ENCODE results near the gene SIL1. TPM values are rescaled to one million over a fixed set of nuclear protein-coding genes. Genes with fewer than 3 reads are reported as not detected.
A peak's percentile ranks its signal among the peaks of the same experiment; 100 is the strongest.
"Not testable (repeated sequence)": the region's sequence is repeated elsewhere in the genome, so short reads cannot be mapped to it uniquely, and the experiment has no call there.

Gene SIL1
- total RNA-seq, 1 experiment from 2014 or later, result 10.7 TPM

GRCh38 chr5:139194486-139194885 is 3.7 kb downstream of the SIL1 start:
- ATAC-seq, result no peak
- peak overlapping the region; percentile 79 for H3K27ac Mint-ChIP-seq
- H3K4me3 Mint-ChIP-seq, result no peak overlapping the region
- ChIA-PET CTCF (interaction anchor here (0.7 to 1.2 kb wide), 4 partner anchors 12 to 68 kb away, joined by 3 read pairs; no protein-coding TSS in a partner anchor), POLR2A (interaction anchor here (1.0 kb wide), 1 partner anchor 20 kb away, joined by 6 read pairs; no protein-coding TSS in a partner anchor)
- H3K27me3 Mint-ChIP-seq (ENCODE audit: low read depth), result no peaks in the 10 kb centered on the region; the same call in 1 of the 2 replicates
- peaks cover 23% of the 10 kb centered on the region for H3K4me1 Mint-ChIP-seq
- no peak for TF ChIP-seq EMX1 (CRISPR knock-in tag; IDR thresholded peaks at IDR 0.05)
- TF ChIP-seq ETV6 (CRISPR knock-in tag; IDR thresholded peaks at IDR 0.05), result no peak
- TF ChIP-seq NR3C1 (CRISPR knock-in tag; conservative IDR thresholded peaks at IDR 0.05; ENCODE audit: low read depth), result no peak
- TF ChIP-seq RORB (CRISPR knock-in tag; IDR thresholded peaks at IDR 0.05), result no peak
- TF ChIP-seq ZNF219 (CRISPR knock-in tag; IDR thresholded peaks at IDR 0.05; ENCODE audit: borderline replicate concordance), result no peak
- TF ChIP-seq ZMAT4 (CRISPR knock-in tag; IDR thresholded peaks at IDR 0.05), result no peak
- no peak for DNase-seq (ENCODE audit: low spot score)
- H3K9me3 Mint-ChIP-seq, result no peaks in the 10 kb centered on the region
- H3K36me3 Mint-ChIP-seq, result 0 out of 2 replicates have a peak, but pooled peaks cover 2% of the 10 kb centered on the region

GRCh38 chr5:139193928-139194327 is 4.2 kb downstream of the SIL1 start:
- H3K27me3 Mint-ChIP-seq (ENCODE audit: low read depth), result no peaks in the 10 kb centered on the region; the same call in 1 of the 2 replicates
- TF ChIP-seq TP53 (CRISPR knock-in tag; IDR thresholded peaks at IDR 0.05) (no peak), SMAD3 (CRISPR knock-in tag; IDR thresholded peaks at IDR 0.05; ENCODE audit: borderline replicate concordance) (no peak), NR3C1 (CRISPR knock-in tag; conservative IDR thresholded peaks at IDR 0.05; ENCODE audit: low read depth) (no peak), NFE2L1 (CRISPR knock-in tag; IDR thresholded peaks at IDR 0.05) (no peak), GABPB1 (CRISPR knock-in tag; IDR thresholded peaks at IDR 0.05) (no peak), JUN (CRISPR knock-in tag; IDR thresholded peaks at IDR 0.05) (no peak), HMGXB4 (CRISPR knock-in tag; IDR thresholded peaks at IDR 0.05) (no peak), IRF1 (CRISPR knock-in tag; IDR thresholded peaks at IDR 0.05) (no peak), ZBTB21 (CRISPR knock-in tag; IDR thresholded peaks at IDR 0.05; ENCODE audit: borderline replicate concordance) (no peak), ARID4B (CRISPR knock-in tag; IDR thresholded peaks at IDR 0.05; ENCODE audit: borderline replicate concordance) (no peak)
- H3K9me3 Mint-ChIP-seq, result no peaks in the 10 kb centered on the region
- no peak overlapping the region; the same call in 1 of the 2 replicates for H3K27ac Mint-ChIP-seq
- no peak for DNase-seq (ENCODE audit: low spot score)
- 0 out of 2 replicates have a peak, but pooled peaks cover 2% of the 10 kb centered on the region for H3K36me3 Mint-ChIP-seq
- POLR2A ChIA-PET, result no interaction called here
- H3K4me3 Mint-ChIP-seq, result no peak overlapping the region
- peaks cover 23% of the 10 kb centered on the region for H3K4me1 Mint-ChIP-seq
- ATAC-seq, result no peak
- CTCF ChIA-PET, result interaction anchor here (0.7 to 1.2 kb wide), 3 partner anchors 13 to 69 kb away, joined by 3 read pairs; no protein-coding TSS in a partner anchor

- H3K27me3 Mint-ChIP-seq (ENCODE audit: low read depth), result not testable (repeated sequence)
Observed at GRCh38 chr5:139192906-139193305, 5.3 kb downstream of the SIL1 start.

GRCh38 chr5:139191954-139192353 is 6.2 kb downstream of the SIL1 start:
- H3K27ac Mint-ChIP-seq; CTCF ChIA-PET; H3K36me3 Mint-ChIP-seq; ATAC-seq; POLR2A ChIA-PET; H3K27me3 Mint-ChIP-seq (ENCODE audit: low read depth); H3K9me3 Mint-ChIP-seq; DNase-seq (ENCODE audit: low spot score); H3K4me3 Mint-ChIP-seq: not testable (repeated sequence)
- H3K4me1 Mint-ChIP-seq, result peaks cover 11% of the 10 kb centered on the region

More at GRCh38 chr5:139192906-139193305, 5.3 kb downstream of the SIL1 start:
- DNase-seq (ENCODE audit: low spot score); POLR2A ChIA-PET; H3K36me3 Mint-ChIP-seq; H3K27ac Mint-ChIP-seq; ATAC-seq; H3K9me3 Mint-ChIP-seq; H3K4me3 Mint-ChIP-seq: not testable (repeated sequence)
- peaks cover 19% of the 10 kb centered on the region for H3K4me1 Mint-ChIP-seq
- CTCF ChIA-PET, result interaction anchor here (0.8 kb wide), 1 partner anchor 403 kb away, joined by 3 read pairs; no protein-coding TSS in a partner anchor

All from WTC11 (cell line).